Stimulated activated CD4-positive, alpha-beta T cell treated with anti-CD3 and anti-CD28 coated beads, TNF-alpha, amount 100 ng/mL, for 24 hours (primary cell): ENCODE measurements around the gene INA.
A peak's percentile ranks its signal among the peaks of the same experiment; 100 is the strongest.

ENCODE experiments used
- DNase-seq, 3 experiments: peaks; one replicate each; pipeline ENCODE4 v3.0.0-alpha.2; 2020; ENCODE audit warnings: low read depth in 3 of 3

INA gene

DNA sequence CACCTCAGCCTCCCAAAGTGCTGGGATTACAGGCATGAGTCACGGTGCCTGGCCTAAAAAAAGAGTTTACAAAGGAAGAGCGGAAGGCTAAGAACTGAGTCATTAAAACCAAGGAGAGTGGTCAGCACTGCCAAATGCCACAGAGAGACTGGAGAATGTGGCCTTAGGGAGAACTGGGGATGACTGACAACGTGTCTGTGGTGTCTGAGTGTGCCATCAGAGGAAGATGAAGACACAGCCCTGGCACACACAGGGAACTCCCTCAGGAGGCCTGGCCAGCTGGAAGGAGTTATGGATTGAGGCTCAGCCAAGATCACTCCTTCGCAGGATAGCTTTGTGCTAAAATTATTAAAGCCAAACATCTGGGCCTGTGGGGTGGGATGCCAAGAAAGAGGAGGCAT is 3.9 kb upstream of the INA start:
- DNase-seq: no peak

DNA sequence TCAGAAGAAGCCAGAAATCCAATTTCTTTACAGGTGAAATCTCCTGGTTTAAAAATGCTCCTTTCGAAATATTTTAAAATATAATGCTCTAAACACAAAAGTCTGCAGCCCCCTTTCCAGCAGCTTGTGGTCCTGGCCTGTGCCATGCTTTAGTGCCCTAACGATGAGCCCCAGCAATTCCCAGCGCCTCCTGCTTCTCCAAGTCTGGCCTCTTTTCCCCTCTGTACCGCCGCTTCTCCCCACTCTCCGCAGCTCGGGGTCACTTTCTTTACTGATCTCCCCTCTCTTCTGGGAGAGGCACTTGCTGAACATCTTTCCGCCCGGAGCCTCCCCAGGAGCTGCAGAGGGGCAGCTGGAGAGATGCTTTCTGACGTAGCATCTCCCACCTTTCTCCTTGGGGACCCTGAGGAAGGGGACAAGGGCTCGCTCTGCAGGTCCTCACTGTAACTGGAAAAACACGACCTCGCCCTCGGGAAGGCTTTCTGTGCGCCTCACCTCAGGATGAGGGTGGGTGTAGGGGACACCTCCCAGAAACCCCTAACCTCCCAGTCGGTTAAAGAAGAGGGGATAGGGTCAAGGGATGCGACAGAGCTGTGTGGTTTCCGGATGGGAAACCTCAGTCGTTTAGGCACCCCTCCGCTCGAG is 565 bp upstream of the INA start:
- DNase-seq: no peak

DNA sequence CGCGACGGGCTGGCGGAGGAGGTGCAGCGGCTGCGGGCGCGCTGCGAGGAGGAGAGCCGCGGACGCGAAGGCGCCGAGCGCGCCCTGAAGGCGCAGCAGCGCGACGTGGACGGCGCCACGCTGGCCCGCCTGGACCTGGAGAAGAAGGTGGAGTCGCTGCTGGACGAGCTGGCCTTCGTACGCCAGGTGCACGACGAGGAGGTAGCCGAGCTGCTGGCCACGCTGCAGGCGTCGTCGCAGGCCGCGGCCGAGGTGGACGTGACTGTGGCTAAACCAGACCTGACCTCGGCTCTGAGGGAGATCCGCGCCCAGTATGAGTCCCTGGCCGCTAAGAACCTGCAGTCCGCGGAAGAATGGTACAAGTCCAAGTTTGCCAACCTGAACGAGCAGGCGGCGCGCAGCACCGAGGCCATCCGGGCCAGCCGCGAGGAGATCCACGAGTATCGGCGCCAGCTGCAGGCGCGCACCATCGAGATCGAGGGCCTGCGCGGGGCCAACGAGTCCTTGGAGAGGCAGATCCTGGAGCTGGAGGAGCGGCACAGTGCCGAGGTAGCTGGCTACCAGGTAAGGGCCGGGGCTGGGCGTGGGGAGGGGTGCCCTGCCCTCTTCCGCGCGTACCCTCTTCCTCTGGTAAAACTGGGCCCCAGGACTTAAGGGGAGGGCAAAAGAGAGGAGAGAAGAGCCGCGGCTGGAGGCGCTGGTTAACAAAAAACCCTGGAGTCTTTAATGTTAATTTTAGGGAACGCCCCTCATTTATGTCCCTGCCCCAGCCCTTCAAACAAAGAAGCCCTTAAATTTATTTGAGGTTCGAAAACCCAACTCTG is 987 bp downstream of the INA start:
- no peak for DNase-seq

DNA sequence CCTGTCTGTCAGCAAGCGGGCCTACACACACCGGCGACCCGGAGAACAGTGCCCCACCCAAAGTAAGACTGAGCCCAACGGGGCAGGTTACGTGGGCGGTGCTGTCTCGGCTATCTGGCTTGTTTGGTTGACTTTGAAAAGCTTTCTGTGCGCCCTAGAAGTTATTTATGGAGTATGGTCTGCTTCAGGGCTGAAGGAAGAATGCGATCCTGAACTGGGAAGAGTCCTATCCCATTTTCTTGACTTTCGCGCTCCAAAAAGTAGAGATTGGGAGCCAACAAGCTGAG is 1.5 kb downstream of the INA start:
- DNase-seq: no peak

DNA sequence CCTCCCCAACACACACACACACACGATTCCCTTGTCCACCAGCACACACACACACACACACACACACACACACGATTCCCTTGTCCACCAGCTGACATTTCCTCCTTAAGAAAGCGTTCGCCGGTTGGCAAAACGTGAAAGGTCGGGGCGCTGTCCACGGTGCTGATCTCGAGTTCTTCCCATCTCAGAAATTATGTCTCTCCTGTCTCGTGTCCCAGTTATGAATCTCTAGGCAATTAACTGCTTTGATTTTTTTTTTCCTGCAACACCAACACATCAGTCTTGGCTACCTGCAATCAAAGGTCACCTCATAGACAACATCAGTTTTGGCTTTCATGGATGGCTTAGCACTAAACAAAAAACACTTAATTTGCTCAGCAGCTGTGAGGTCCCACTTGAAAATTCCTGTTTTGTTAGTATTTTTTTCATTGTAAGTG is 1.9 kb downstream of the INA start:
- DNase-seq: peak in 2 of 3 experiments; percentile 20 to 46

DNA sequence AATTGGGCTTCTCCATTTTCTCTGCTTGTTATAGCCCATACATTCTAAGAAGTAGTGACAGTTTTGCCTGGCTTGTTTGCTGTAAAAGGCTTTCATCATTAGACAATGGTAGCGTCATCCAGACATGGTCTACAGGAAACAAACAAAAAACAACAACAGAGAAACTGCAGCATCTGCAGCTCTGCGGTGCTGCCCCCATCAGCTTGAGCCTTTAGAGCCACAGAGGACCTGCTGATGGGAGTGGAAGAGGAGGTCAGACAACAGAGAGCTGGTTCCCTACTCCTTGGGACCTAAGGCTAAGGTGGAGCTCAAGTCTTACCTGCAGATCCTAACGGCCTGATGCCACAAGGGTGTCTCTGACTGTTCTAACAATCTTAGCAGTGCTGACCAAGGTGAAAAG is 3.1 kb downstream of the INA start:
- no peak for DNase-seq

DNA sequence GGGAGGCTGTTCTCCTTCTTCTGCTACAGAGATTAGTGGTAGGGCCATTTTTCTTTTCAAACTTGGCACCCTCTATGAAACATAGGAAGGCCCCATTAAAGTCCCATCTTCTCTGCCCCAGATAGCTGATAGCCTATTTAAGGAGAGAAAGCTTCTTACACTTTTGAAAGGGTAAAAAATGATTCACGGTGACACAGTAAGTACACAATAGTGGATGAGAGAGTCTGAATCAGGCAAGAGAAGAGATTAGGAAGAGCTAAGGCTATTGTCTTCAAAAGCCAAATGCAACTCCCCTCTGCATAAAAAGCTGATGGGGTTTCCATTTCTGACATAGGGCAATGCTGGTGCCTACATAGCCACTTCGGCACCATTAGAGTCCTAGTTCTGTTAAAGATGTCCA is 3.6 kb downstream of the INA start:
- no peak for DNase-seq

DNA sequence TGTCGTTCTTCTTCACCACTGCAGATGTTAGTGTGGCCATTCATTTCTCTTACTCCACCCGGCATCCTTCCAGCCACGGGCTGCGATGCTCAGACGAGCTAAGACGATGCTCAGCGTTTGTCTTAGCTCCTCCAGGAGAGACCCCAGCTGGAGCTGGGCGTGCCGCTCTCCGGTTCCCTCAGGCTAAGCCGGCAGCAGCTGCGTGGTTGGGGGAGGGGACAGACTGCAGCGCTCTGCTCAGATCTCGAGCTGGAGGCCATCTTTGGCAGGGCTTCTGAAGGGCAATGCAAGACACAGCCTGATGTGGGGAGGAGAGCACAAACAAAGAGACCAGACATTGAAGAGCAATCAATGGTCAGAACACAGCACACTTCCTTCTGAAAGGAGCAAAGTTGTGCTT is 4.8 kb downstream of the INA start:
- DNase-seq: no peak

DNA sequence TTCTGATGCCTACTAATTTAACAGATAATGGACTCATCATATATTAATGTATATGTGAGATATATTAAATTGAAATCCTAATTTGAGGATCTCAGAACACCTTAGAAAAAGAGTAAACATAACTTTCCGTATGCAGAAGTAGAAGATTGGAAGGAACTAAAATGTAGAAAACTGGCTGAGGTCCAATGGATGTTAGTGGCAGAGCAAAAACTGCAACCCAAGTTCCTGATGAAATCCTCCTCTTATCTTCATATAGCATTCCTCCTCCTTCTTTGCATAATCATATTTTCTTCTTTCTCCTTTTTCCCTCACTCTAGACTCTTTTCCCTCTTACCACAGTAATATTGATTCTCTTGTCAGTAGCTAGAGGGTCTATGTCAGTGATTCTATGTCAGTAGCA is 6.0 kb downstream of the INA start:
- DNase-seq: no peak

DNA sequence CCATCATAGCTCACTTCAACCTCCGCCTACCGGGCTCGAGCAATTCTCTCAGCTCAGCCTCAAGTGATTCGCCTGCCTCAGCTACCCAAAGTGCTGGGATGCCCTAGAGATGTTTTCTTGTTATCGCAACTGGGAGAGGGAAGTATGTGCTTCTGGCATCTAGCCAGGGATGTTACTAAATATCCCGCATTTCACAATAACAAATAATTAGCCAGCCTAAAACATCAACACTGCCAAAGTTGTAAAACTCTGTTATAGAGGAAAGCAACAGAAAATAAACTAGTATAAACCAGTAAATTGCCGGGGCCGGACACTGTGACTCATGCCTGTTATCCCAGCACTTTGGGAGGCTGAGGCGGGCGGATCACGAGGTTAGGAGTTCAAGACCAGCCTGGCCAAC is 7.2 kb downstream of the INA start:
- DNase-seq: no peak

DNA sequence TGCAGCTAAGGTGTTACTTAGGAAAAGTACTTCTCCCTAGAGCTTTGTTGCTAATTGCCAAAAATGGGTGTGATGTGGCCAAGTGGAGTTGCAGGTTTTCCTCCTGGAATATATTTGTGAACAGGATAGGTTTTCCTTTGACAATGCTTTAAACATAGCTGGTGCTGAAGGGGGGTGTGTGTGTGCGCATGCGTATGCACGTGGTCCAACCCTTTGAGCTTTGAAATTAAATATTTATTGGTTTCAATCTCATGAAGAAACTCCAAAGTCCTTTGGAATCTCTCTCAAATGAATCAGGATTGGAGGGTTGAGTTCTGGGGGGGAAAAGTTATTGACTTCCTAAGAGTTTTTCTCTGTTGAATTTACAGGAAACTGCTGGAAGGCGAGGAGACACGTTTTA is 11.1 kb downstream of the INA start:
- no peak for DNase-seq

DNA sequence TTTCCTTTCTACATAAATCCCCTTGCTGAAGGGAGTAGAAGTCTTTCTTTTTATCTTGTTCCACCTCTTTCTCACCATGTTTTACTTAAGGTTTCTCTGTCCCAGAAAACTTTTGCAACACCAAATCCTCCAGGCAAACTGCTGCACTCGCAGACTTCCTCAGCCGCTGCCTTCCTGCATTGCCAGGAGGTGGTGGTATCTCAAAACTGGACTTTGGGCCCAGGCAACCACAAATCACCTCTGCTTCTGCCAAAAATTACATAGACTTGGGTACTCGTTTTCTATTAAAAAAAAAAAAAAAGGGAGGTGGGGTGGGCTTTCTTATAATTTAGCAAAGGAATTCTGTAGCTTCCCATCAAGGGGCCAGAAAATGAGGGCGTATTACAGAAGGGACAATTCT is 14.7 kb downstream of the INA start:
- no peak for DNase-seq

DNA sequence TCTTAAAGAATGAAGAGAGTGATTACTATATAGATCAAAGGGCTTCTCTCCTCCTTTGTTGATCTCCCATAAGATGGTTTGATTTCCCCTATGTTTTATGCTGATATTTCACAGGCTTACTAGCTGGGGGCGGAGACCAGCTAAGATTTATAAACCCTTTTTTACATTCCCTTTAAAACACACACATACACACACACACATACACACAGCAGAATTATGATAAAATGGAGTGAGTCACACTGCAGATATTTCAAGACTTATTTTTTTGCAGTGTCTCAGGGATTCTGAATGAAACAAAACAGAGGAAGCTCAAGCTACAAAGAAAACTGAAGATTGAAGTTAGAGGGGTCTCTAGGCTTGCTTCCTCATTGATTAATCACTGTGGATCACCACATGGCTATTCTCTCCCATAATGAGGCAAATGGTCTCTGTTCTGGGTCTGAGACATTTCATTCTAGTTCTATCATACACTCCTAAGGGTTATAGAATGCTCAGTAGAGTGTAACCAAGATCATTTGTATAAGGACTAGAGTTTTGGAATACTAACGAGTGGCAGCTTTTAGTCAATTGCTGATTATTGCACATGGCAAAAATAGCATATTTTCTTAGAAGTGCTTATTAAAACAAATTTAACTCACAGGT is 18.6 kb downstream of the INA start:
- DNase-seq: no peak

DNA sequence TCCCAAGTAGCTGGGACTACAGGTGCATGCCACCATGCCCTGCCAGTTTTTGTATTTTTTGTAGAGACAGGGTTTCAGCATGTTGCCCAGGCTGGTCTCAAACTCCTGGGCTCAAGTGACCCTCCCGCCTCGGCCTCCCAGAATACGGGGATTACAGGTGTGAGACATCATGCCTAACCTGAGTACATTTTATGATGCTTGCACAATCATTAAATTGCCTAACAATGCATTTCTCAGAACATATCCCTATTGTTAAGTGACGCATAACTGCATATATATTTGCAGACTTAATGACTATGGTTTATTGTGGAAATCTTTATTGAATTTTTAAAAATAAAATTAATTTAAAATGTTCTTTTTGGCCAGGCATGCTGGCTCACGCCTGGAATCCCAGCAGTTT is 30.7 kb downstream of the INA start:
- DNase-seq: no peak

DNA sequence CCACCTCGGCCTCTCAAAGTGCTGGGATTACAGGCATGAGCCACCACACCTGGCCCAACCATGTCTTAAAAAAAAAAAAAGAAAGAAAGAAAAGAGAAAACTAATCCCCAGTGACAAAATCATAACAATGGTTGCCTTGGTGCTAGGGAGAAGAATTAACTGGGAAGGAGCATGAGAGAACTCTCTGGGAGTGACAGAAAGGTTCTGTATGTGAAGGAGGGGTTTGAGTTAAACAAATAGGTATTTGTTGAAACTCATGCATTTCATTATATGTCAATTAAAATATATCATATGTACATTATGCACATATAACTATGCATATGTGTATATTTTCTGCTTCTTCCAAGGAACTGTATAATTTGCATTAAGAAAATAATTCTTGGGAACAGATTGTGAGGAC is 33.3 kb downstream of the INA start:
- no peak for DNase-seq

DNA sequence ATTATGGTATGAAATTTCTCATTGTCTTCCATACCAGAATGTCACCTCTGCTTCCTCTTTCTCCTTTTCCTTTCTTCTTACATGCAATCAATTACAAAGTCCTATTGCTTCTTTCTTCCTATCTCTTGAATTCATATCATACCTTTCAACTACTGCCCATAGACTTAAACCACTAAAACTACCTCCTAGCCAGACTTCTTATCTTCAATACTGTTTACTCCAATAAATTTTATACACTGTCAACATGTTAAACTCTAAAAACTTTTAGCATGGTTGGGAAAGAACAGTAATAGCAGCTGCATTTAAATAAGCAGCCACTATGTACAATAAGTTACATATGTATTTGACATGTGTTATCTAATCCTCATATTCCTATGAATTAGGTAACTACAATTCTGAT is 39.1 kb downstream of the INA start:
- DNase-seq: no peak

DNA sequence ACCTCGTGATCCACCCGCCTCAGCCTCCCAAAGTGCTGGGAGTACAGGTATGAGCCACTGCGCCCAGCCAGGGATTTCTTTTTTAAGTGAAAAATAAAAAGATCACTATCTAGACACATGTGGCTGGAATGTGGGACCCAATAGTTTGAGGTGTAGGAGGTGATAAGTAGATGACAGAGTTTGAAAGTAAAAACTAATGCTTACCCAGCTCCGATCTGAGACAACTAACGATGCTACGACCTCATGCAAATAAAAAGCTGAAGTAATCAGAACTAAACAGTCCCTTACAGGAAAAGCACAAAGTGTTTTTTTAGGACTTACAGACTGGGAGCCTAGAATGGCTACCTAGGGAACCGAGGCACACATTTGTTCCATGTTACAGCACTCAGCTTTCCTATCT is 51.0 kb downstream of the INA start:
- no peak for DNase-seq

DNA sequence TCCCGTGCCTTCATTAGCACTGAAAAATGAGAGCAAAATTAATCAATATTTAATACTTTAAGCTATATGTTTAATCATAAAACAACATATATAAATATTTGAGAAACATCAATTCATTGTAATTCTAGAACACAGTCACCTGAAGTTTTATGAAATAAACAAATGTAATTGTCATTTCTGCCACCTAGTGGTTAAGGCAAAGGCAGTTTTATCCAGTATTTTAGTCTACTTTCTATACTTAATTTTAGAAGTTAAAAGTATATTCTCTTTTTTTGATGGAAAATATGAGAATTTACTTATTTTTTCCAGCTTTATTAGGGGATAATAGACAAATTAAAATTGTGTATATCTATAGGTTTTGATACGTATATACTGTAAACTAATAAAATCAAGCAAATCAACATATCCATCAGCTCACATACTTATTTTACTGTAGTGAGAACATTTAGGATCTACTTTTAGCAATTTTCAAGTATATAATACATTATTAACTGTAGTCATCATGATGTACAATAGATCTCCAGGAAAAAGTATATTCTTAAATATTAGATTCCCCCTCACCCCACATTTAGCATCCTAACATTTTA is 57.1 kb downstream of the INA start:
- no peak for DNase-seq

DNA sequence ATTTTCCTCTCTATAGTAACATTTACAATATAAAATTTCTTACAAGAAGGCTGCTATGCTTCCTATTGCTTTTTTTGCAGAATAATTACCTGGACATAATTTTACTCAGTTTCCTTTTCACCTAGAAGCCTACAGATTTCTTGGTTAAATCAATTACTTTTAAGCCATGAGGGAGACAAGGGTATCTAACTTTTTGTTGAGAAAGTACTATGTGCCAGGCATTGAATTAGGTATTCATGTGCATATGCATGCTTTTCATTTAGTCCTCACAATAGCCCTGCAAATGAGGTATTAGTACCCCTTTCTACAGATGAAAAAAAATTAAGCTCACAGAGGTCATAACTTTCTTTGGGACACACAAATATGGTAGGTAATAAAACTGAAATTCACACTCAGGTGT is 57.6 kb downstream of the INA start:
- no peak for DNase-seq

DNA sequence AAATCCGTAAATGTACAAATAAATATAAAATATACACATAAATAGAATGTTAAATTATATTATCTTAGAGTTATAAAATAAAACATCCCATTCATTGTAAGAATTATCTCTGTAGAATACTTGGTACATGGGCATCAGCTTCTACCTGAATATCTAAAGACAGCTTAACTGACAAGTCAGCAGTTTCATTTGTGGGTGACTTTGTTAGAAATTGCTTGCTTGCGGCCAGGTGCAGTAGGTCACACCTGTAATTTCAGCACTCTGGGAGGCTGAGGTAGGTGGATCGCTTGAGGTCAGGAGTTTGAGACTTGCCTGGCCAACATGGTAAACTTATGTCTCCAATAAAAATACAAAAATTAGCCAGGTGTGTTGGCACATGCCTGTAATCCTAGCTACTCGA is 59.4 kb downstream of the INA start:
- DNase-seq: no peak
